Endothelial cell of umbilical vein (primary cell): ENCODE measurements around the gene FILIP1L. TPM values are rescaled to one million over a fixed set of nuclear protein-coding genes. Genes with fewer than 3 reads are reported as not detected.

ENCODE experiments used
- BruUV-seq: library from RNA; stranded (reverse); fragments of 400-500 nt; replicated peaks from 2 replicates; lab custom pipeline; 2021; lab: Mats Ljungman, UMichigan
- CTCF ChIA-PET: fragments of 300-600, 350-600 bp; sonication (Branson Sonifier 250); formaldehyde crosslinking; loops from one replicate; lab custom pipeline; 2021; ENCODE audit warnings: antibody characterized with exemption, inconsistent platforms; lab: Charles Lee
- POLR2A ChIA-PET: fragments of 300-600, 350-600 bp; sonication (Branson Sonifier 250); formaldehyde crosslinking; loops from one replicate; lab custom pipeline; 2021; ENCODE audit warnings: antibody characterized with exemption, inconsistent platforms; lab: Charles Lee
- DNase-seq: peaks from one replicate; pipeline ENCODE4 v3.0.0-alpha.2; 2011; ENCODE audit warnings: low read depth, low spot score
- FAIRE-seq: peaks from 2 replicates; lab custom pipeline; 2011; peaks lifted over from hg19 to GRCh38; lab: Jason Lieb, UNC
- H2AFZ ChIP-seq: 2 replicates; pipeline ENCODE4 v1.6.0; 2012; ENCODE audit warnings: low read depth, low read length, control low read depth, inconsistent platforms
- H3K27ac ChIP-seq: 2 replicates; pipeline ENCODE4 v1.5.1; 2011; ENCODE audit warnings: low read depth, mild to moderate bottlenecking, control low read depth, low read length, moderate library complexity; ENCODE audit not compliant: insufficient read depth
- H3K27me3 ChIP-seq, 2 experiments: 2 replicates each; pipeline versions ENCODE4 v1.6.0 to v1.6.1; 2011; ENCODE audit warnings: low read length in 2 of 2, mixed read lengths in 1 of 2; ENCODE audit not compliant: control insufficient read depth in 2 of 2, insufficient read depth in 2 of 2
- H3K36me3 ChIP-seq, 2 experiments: 2 replicates in 1 of 2; 3 replicates in 1 of 2; pipeline ENCODE4 v1.5.1; 2011; ENCODE audit warnings: low read length in 2 of 2, mild to moderate bottlenecking in 1 of 2, moderate library complexity in 1 of 2; ENCODE audit not compliant: control insufficient read depth in 2 of 2, insufficient read depth in 2 of 2; ENCODE audit errors: extremely low read depth in 1 of 2
- H3K4me1 ChIP-seq: 3 replicates; pipeline ENCODE4 v1.5.1; 2011; ENCODE audit warnings: mild to moderate bottlenecking, low read length; ENCODE audit not compliant: control insufficient read depth, insufficient read depth; ENCODE audit errors: extremely low read depth
- H3K4me2 ChIP-seq: 2 replicates; pipeline ENCODE4 v1.6.1; 2011; ENCODE audit warnings: low read length, control low read depth, mixed read lengths; ENCODE audit not compliant: insufficient read depth
- H3K4me3 ChIP-seq, 3 experiments: fragments of 200-600 bp in 1 of 3; sonication (generic), shearing (Covaris generic) in 1 of 3; replicated peaks in 1 of 3; 2 replicates each; pipeline ENCODE4 v1.5.1; 2011 to 2016; ENCODE audit warnings: control low read depth in 3 of 3, low read length in 3 of 3, mild to moderate bottlenecking in 2 of 3, inconsistent platforms in 1 of 3, low read depth in 1 of 3, moderate library complexity in 1 of 3; ENCODE audit not compliant: insufficient read depth in 1 of 3
- H3K79me2 ChIP-seq: 2 replicates; pipeline ENCODE4 v1.6.0; 2012; ENCODE audit warnings: low read length, inconsistent platforms; ENCODE audit not compliant: control insufficient read depth, insufficient read depth
- H3K9ac ChIP-seq: replicated peaks from 2 replicates; pipeline ENCODE3; 2011; ENCODE audit warnings: low read length, control low read depth; ENCODE audit not compliant: insufficient read depth; ENCODE audit errors: extremely low read depth
- H3K9me1 ChIP-seq: replicated peaks from 3 replicates; pipeline ENCODE4 v1.6.0; 2011; ENCODE audit warnings: mild to moderate bottlenecking, low read length; ENCODE audit not compliant: control insufficient read depth, insufficient read depth; ENCODE audit errors: extremely low read depth
- H3K9me3 ChIP-seq: replicated peaks from 2 replicates; pipeline ENCODE4 v1.5.1; 2012; ENCODE audit warnings: low read length, inconsistent platforms; ENCODE audit not compliant: control insufficient read depth, insufficient read depth
- H4K20me1 ChIP-seq: replicated peaks from 2 replicates; pipeline ENCODE3; 2011; ENCODE audit warnings: mild to moderate bottlenecking, low read length; ENCODE audit not compliant: control insufficient read depth, insufficient read depth; ENCODE audit errors: extremely low read depth
- CTCF ChIP-seq, 2 donors: IDR thresholded peaks; 1 replicate in 1 of 2; 2 replicates in 1 of 2; pipeline ENCODE4 v1.5.1; 2011; ENCODE audit warnings: low read length in 2 of 2, mild to moderate bottlenecking in 2 of 2, moderate library complexity in 2 of 2, control low read depth in 1 of 2, inconsistent platforms in 1 of 2, low read depth in 1 of 2; ENCODE audit not compliant: insufficient read depth in 1 of 2; ENCODE audit errors: extremely low read depth in 1 of 2
- EZH2 ChIP-seq: IDR thresholded peaks from 2 replicates; pipeline ENCODE4 v1.6.1; 2012; ENCODE audit warnings: borderline replicate concordance, low read depth, mild to moderate bottlenecking, moderate library complexity, low read length, inconsistent platforms; ENCODE audit not compliant: severe bottlenecking
- FOS ChIP-seq: IDR thresholded peaks from 2 replicates; pipeline ENCODE4 v1.6.1; 2011; ENCODE audit warnings: mild to moderate bottlenecking, low read length, moderate library complexity, borderline replicate concordance; ENCODE audit not compliant: insufficient read depth
- GATA2 ChIP-seq: IDR thresholded peaks from 2 replicates; pipeline ENCODE4 v1.7.0; 2011; ENCODE audit warnings: low read depth, mild to moderate bottlenecking, moderate library complexity, mixed read lengths, low read length; ENCODE audit not compliant: insufficient read length, insufficient read depth
- JUN ChIP-seq: IDR thresholded peaks from 2 replicates; pipeline ENCODE4 v1.6.1; 2011; ENCODE audit warnings: borderline replicate concordance, low read depth; ENCODE audit not compliant: insufficient read length, insufficient read depth
- MAX ChIP-seq: IDR thresholded peaks from 2 replicates; pipeline ENCODE4 v1.6.1; 2011; ENCODE audit not compliant: insufficient read depth, insufficient read length
- MYC ChIP-seq: IDR thresholded peaks from one replicate; pipeline ENCODE4 v1.6.1; 2011; ENCODE audit warnings: mild to moderate bottlenecking, low read depth, low read length
- POLR2A ChIP-seq: IDR thresholded peaks from 2 replicates; pipeline ENCODE4 v1.6.1; 2012; ENCODE audit warnings: low read depth, mild to moderate bottlenecking, control low read depth, low read length
- POLR2AphosphoS5 ChIP-seq: IDR thresholded peaks from 2 replicates; pipeline ENCODE4 v1.6.1; 2012; ENCODE audit warnings: low read depth, mild to moderate bottlenecking, control low read depth, low read length, moderate library complexity; ENCODE audit not compliant: insufficient read depth
- dilution Hi-C: fragments of 300-500 bp; cut with MboI; formaldehyde crosslinking; loops from one replicate; pipeline ENCODE4 v1.15.0; 2019; ENCODE audit warnings: low sequenced_read_pairs; ENCODE audit not compliant: extremely low pct_ligation_motif_present
- intact Hi-C: fragments of 100-400 bp; cut with micrococcal nuclease; formaldehyde crosslinking; loops from one replicate; pipeline ENCODE4 v1.10.0; 2022
- polyA plus RNA-seq, 4 experiments: library from polyadenylated mRNA; depleted of rRNA in 3 of 4; stranded (reverse) in 3 of 4; unstranded in 1 of 4; fragments of >200 nt; gene quantifications; 2 replicates each; pipeline versions ENCODE4 v1.2.1 to v1.2.3, GENCODE V29; 2011 to 2012; ENCODE audit warnings: missing spikeins in 1 of 4
- total RNA-seq: library from RNA; stranded (reverse); gene quantifications from 2 replicates; pipeline ENCODE4 v1.2.3, GENCODE V29; 2021

The FILIP1L gene
- total and polyA plus RNA-seq, 2 donors (not counting 3 experiments of a cell fraction or from before 2014, with no cell fraction given): 26.0 to 29.9 TPM

DNA sequence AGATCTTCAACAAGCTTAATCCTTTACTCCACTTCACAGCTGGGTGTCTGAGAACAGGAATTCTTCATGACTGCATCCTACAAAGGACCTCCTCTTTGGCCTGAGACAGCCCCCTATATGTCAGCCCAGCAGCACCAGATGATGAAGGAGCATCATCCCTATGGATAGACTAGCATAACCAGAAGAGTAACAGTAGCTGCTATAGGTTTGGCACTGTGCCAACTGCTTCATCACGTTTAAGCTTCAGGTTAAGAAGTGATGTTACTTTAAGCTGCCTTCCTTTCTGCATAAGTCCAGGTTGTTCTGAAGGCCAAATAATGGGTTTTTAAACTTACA lies 246.0 kb downstream of the FILIP1L start:
- Histone ChIP-seq H3K4me2 (no peak overlapping the region), H3K4me1 (peaks cover 59% of the 10 kb centered on the region), H3K27me3 (no peaks in the 10 kb centered on the region), H2AFZ (no peak overlapping the region), H4K20me1 (peaks cover 7% of the 10 kb centered on the region), H3K9me1 (peaks cover 4% of the 10 kb centered on the region), H3K9me3 (no peaks in the 10 kb centered on the region), H3K9ac (no peak overlapping the region), H3K27ac (no peak overlapping the region), H3K36me3 (peaks cover 0 to 4% of the 10 kb centered on the region in 2 experiments), H3K79me2 (peaks cover 72% of the 10 kb centered on the region), H3K4me3 (no peak overlapping the region)
- FAIRE-seq (no peak), DNase-seq (peak; percentile 41)
- intact Hi-C loops: no loop called here
- no peak for TF ChIP-seq POLR2A
- TF ChIP-seq MAX: no peak
- CTCF ChIA-PET: interaction anchor here (0.7 to 2.0 kb wide), 6 partner anchors 24 to 386 kb away, joined by 3 to 13 read pairs (median 4); no protein-coding TSS in a partner anchor
- no TSS peak for BruUV-seq
- POLR2A ChIA-PET: interaction anchor here (0.8 to 1.5 kb wide), 3 partner anchors 173 to 392 kb away, joined by 3 to 6 read pairs (median 4); partner anchors contain the start of gene TBC1D23
- dilution Hi-C loops: no loop called here

GRCh38 chr3:99867594-99868310 lies 246.5 kb downstream of the FILIP1L start:
- Histone ChIP-seq H3K36me3 (peaks cover 1 to 4% of the 10 kb centered on the region in 2 experiments), H3K27me3 (no peaks in the 10 kb centered on the region), H3K9me3 (no peaks in the 10 kb centered on the region), H3K4me1 (peaks cover 57% of the 10 kb centered on the region), H2AFZ (no peak overlapping the region), H3K9ac (no peak overlapping the region), H3K4me3 (no peak overlapping the region), H4K20me1 (peaks cover 6% of the 10 kb centered on the region), H3K27ac (no peak overlapping the region), H3K79me2 (peaks cover 72% of the 10 kb centered on the region), H3K4me2 (no peak overlapping the region), H3K9me1 (peaks cover 4% of the 10 kb centered on the region)
- CTCF ChIA-PET: interaction anchor here (0.7 to 2.0 kb wide), 8 partner anchors 23 to 386 kb away, joined by 3 to 13 read pairs (median 4); no protein-coding TSS in a partner anchor
- intact Hi-C loops: no loop called here
- DNase-seq (no peak), FAIRE-seq (no peak)
- dilution Hi-C loops: no loop called here
- TF ChIP-seq MYC: no peak
- TF ChIP-seq JUN: no peak
- no peak for TF ChIP-seq EZH2
- TF ChIP-seq FOS: no peak
- TF ChIP-seq MAX: no peak
- no peak for TF ChIP-seq POLR2A
- no peak for TF ChIP-seq GATA2
- no peak for TF ChIP-seq POLR2AphosphoS5
- no peak for TF ChIP-seq CTCF (IDR thresholded peaks at IDR 0.05; ENCODE audit: extremely low read depth in 1 of 2, insufficient read depth in 1 of 2, low read depth in 1 of 2, low read length in 2 of 2)
- no TSS peak for BruUV-seq
- POLR2A ChIA-PET: interaction anchor here (0.8 to 1.5 kb wide), 3 partner anchors 173 to 393 kb away, joined by 3 to 6 read pairs (median 4); partner anchors contain the start of gene TBC1D23
